ENCODE data around the gene CHP1.

DNA sequence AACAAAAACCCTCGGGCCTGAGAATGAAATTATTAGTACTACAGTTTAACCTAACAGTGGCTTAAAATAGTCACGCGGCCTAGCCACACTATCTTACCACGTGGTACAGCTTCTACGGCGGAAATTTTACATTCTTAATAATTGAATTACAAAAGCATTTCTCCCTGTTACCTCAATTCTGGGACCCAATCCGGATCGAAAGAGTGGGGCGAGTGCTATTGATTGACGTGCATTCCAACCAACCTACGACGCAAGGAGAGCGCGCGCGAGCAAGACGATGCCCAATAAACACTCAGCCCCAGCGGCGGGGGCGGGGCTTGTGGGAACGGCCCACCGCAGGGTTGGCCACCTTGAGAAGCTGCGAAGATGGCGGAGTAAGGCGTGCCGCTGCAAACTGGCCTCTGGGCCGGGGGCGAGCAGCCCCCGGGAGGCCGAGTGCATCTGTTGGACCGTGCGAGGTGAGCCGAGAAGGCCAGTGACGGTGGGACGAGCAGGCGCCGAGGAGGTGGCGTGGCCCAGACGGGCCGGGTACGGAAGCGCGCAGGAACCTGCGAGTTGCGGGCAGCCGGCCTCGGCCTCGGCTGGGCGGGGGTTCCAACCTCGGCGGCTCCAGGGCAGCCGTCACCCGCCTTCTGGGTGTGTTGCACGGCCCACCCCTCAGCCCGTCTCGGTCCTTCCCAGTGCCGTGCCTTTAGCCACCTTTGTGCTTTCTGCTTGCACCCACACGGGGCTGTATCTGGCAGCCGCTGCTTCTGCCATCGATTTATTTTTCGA, 52.8 kb downstream of the CHP1 start:
- TF ChIP-seq, protein P1, sequence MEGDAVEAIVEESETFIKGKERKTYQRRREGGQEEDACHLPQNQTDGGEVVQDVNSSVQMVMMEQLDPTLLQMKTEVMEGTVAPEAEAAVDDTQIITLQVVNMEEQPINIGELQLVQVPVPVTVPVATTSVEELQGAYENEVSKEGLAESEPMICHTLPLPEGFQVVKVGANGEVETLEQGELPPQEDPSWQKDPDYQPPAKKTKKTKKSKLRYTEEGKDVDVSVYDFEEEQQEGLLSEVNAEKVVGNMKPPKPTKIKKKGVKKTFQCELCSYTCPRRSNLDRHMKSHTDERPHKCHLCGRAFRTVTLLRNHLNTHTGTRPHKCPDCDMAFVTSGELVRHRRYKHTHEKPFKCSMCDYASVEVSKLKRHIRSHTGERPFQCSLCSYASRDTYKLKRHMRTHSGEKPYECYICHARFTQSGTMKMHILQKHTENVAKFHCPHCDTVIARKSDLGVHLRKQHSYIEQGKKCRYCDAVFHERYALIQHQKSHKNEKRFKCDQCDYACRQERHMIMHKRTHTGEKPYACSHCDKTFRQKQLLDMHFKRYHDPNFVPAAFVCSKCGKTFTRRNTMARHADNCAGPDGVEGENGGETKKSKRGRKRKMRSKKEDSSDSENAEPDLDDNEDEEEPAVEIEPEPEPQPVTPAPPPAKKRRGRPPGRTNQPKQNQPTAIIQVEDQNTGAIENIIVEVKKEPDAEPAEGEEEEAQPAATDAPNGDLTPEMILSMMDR (IDR thresholded peaks at IDR 0.05; ENCODE audit: insufficient read depth, low read length), result no peak
- TF ChIP-seq REST (IDR thresholded peaks at IDR 0.05; ENCODE audit: insufficient replicate concordance, low read depth) (peak; percentile 71), POLR2AphosphoS5 (IDR thresholded peaks at IDR 0.05; ENCODE audit: low read depth) (peak; percentile 80), GABPA (IDR thresholded peaks at IDR 0.05; ENCODE audit: low read depth) (no peak), SPI1 (IDR thresholded peaks at IDR 0.05; ENCODE audit: borderline replicate concordance, low read depth) (no peak)

Measured in HL-60 (cell line).